HT1080 (cell line): ENCODE measurements around the gene PFAS. TPM values are rescaled to one million over a fixed set of nuclear protein-coding genes. Genes with fewer than 3 reads are reported as not detected.
A peak's percentile ranks its signal among the peaks of the same experiment; 100 is the strongest.

Source experiments
- DNase-seq: peaks from one replicate; pipeline ENCODE4 v3.0.0-alpha.2; 2015; ENCODE audit warnings: low read depth
- total RNA-seq: library from RNA; depleted of rRNA; stranded (reverse); fragments of >200 nt; shearing (Covaris generic); gene quantifications from 2 replicates; pipeline ENCODE4 v1.2.3, GENCODE V29; 2014

PFAS gene
- total RNA-seq, 1 experiment from 2014 or later, result 55.4 TPM

DNA sequence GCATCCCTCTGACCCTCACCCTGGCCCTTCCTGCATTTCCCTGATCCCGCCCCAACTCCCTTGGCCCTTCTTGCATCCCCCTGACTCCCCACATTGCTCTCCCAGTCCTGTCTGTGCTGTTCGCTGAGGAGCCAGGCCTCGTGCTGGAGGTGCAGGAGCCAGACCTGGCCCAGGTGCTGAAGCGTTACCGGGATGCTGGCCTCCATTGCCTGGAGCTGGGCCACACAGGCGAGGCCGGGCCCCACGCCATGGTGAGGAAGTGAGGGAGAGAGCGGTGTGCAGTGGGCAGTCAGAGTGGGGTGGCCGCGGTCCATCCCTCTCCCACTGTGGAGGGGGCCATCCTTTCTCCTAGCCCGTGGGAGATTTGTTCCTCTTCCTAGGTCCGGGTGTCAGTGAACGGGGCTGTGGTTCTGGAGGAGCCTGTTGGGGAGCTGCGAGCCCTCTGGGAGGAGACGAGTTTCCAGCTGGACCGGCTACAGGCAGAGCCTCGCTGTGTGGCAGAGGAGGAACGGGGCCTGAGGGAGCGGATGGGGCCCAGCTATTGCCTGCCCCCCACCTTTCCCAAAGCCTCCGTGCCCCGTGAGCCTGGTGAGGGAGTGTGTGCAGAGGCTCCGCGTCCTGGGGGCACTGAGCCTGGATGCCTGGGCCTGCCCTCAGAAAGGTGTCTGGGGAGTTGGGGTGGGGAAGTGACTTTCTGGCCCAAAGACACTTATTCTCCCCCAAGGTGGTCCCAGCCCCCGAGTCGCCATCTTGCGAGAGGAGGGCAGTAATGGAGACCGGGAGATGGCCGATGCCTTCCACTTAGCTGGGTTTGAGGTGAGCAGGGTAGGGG lies 17.8 kb downstream of the PFAS start:
- DNase-seq, result no peak

DNA sequence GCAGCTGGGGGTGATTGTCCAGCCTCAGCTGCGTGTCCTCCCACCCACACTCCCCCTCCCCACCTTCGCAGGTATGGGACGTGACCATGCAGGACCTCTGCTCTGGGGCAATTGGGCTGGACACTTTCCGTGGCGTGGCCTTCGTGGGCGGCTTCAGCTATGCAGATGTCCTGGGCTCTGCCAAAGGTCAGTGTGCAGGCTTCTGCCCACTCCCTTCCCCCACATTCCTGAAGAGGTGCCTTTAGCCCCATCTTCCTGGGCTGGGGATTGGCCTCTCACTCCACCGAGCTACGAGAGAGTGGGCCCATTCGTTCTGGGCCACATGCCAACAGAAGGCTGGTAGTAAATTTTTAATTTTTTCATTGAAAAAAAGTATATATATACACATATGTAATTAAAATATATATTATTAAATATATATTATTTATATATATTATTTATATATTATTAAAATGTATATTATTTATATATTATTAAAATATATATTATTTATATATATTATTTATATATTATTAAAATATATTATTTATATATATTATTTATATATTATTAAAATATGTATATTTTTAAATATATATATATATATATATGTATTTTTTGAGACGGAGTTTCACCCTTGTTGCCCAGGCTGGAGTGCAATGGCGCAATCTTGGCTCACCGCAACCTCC lies 18.5 kb downstream of the PFAS start:
- no peak for DNase-seq

DNA sequence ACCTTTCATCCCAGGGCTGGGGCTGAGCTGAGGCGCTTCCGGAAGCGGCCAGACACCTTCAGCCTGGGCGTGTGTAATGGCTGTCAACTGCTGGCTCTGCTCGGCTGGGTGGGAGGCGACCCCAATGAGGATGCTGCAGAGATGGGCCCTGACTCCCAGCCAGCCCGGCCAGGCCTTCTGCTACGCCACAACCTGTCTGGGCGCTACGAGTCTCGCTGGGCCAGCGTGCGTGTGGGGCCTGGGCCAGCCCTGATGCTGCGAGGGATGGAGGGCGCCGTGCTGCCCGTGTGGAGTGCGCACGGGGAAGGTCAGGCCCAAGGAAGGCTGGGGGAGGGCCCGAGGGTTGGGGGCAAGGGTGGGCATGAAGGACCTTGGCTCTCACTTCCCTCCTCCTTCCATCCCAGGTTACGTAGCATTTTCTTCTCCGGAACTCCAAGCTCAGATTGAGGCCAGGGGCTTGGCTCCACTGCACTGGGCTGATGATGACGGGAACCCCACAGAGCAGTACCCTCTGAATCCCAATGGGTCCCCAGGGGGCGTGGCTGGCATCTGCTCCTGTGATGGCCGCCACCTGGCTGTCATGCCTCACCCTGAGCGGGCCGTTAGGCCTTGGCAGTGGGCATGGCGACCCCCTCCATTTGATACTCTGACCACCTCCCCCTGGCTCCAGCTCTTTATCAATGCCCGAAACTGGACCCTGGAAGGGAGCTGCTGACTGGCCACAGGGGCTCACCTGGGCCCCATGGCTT lies 19.6 kb downstream of the PFAS start:
- DNase-seq, result no peak

DNA sequence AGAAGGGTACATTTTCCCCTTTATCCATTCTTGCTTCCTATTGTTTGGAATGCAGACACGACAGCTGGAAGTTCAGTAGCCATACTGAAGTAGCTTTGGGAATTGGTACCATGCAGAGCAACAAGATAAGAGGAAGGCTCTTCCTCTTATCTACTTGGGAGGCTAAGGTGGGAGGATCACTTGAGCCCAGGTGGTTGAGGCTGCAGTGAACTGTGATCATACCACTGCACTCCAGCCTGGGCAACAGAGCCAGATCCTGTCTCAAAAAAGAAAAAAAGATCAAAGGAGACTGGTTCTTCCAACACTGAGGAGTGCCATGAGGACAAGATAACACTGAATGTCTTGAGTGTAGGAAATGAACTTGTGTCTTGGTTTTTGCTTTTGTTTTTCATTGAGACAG lies 23.3 kb downstream of the PFAS start:
- no peak for DNase-seq

DNA sequence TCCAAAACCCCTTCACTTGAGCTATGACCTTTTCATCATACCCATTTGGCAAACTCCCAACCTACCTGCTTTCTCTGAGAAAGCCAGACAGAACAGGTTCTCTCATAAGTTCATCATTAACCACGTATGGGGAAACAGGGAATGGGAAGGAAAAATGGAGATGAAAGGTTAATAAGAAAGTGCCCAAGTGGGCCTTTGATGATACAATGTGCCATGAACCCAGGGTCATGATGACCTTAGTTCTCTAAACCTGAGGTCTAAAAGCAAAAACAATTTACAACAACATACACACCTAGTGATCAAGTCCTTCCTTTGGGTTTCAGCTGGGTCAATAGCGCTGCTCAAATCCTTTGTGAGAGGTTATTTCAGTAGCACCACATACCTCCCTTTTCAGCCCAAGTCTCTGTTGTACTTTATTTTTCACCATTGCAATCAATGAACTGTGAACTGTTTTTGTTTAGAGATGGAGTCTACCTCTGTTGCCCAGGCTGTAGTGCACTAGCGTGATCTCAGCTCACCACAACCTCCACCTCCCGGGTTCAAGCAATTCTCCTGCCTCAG lies 24.9 kb downstream of the PFAS start:
- no peak for DNase-seq

DNA sequence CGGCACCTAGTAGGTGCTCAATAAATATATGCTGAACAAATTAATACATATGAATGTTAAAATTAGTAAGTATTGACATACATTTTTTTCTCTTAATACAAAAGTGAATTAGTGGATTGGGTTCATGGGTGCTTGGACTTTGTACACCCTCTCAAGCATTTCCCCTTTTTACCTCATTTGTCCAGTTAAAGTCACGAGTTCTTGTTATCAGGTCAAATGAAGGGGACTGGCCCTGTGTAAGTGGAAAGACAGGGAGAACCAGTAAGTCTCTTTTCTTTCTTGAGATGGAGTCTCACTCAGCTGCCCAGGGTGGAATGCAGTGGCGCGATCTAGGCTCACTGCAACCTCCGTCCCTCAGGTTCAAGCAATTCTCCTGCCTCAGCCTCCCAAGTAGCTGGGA lies 25.7 kb downstream of the PFAS start:
- DNase-seq, result no peak

DNA sequence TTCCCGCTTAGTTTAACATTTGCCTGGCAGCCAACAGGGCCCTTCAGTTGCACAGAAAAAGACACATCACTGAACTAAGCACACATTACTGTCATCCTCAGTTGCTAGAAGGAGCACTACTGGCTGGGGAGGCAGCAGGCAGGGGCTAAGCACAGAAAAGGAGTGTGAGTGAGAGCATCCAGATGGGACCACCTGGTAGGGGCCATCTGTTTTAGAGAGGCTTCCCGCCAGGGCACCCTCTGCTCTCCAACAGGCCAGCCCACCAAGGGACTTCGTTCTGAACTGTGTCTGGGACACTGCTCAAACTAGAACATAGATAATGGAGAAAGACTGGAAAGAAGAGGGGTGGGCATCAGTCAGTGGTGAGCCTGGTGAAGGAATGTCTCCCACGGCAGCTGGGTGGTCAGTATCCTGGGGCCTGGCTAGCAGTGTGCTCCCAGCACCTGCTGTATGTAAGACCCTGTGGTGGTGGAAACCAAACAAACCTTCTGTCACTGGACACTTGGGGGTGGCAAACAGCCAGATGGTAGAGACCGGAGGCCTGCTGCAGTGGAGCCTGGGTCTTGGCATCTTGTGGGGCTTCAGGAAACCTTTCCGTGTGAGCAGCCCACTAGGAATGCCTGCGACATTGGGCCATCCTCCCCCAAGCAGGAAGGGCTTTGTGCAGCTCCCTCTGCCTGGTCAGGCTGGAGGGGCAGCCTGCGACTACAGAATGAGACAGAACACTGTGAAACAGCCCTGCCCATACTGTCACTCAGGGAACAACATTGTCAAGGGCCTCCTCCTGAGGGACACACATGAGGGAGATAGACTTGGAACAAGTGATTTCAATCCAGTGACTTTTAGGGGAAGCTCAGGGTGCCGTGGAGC lies 26.6 kb downstream of the PFAS start:
- no peak for DNase-seq

DNA sequence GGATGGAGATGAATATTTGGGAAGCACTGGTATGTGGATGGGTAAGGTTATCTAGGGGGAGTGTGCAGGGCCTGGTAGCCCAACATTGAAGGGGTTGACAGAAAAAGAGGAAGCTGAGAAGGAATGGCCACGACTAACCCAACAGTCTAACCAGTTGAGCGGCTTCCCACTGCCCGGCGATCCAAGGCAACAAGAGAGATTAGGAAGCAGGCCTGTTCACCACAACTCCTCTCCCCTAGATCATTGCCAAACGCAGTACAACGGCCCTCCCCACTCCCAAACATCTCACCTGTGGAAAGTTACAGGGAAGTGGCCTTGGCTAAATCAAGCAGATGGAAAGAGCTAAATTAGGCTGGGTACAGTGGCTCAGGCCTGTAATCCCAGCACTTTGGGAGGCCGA lies 28.2 kb downstream of the PFAS start:
- no peak for DNase-seq

DNA sequence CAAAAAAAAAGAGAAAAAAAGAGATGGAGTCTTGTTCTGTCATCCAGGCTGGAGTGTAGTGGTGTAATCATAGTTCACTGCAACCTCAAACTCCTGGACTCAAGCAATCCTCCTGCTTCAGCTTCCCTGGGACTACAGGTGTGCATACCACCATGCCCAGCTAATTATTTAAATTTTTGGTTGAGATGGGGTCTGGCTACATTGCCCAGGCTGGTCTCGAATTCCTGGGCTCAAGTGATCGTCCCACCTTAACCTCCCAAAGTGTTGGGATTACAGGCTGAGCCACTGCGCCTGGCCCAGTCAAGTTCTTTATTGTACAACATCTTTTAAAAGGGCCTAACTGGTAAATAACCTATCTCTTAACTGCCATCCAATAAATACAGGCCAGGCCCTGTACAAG lies 33.3 kb downstream of the PFAS start:
- DNase-seq, result no peak

DNA sequence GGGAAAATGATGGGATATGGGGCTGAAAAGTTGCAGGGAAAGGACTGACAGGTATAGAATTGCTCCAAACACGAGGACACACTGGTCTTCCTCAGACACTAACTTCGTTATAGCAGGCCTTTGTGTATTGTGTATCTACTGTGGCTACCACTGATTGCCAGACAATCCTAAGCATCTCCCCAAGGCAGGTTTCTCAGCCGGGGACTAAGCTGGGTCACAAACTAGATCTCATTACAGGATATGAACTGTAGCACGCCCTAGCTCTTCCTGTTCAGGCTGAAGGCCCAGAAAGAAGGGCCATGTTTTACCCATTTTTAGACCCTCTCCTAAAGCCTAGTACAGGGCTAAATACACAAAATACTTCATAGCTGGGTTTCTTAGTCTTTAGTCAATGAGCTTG lies 34.3 kb downstream of the PFAS start:
- DNase-seq, result no peak

DNA sequence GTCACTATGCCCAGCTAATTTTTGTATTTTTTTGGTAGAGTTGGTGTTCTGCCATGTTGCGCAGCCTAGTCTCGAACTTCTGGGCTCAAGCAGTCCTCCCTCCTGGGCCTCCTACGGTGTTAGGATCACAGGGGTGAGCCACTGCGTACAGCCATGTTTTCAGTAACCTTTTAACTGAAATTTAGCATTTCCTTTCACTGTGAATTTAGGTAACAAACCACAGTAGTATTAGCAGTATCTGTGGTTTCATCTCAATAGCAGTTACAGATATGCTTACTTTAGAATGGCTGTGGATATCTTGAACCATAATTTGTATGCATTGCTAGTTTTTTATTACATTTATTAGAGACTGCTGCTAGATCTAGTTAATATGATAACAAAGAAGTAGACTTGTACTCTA lies 35.0 kb downstream of the PFAS start:
- no peak for DNase-seq

DNA sequence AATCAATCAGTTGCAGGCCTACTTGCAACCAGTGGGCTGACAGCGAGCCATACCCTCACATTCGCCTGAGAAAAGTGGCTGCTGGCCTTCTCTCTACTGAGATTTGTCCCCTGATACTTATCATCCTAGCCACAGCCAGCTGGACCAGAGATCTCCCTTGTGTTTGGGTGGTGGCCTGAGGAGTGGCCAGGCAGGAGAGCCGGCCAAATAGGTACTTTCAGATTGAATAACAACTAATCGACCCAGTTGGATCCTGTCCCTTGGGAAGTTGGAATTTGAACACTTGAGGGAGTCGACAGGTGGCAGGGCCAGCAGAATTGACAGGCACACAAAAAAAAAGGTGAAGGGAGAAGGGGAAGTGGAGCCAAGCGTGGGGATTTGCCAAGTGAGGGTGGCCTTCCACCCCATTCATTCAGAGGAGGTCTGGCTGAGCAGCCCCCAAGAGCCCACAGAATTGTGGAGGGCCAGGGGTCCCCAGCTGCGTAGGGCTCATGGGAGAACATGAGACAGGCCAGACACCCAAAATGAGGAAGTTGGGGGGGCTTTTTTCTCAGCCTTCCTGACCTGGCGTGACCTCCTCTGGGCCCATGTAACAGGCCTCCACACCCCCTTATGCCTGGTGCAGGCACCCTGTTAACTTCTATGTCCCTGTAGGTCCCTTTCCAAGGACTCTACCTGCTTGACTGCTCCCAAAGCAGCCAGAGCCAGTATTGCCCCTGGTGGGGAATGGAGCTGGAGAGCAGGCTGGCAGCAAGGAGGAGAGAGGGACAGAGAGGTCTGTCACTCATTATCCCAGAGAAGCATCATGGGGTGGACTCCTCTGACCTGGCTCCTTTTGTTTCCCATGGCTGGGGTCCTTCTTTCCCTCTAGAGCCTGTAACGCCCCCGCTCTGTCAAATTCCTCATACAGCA lies 36.4 kb downstream of the PFAS start:
- DNase-seq, result no peak

DNA sequence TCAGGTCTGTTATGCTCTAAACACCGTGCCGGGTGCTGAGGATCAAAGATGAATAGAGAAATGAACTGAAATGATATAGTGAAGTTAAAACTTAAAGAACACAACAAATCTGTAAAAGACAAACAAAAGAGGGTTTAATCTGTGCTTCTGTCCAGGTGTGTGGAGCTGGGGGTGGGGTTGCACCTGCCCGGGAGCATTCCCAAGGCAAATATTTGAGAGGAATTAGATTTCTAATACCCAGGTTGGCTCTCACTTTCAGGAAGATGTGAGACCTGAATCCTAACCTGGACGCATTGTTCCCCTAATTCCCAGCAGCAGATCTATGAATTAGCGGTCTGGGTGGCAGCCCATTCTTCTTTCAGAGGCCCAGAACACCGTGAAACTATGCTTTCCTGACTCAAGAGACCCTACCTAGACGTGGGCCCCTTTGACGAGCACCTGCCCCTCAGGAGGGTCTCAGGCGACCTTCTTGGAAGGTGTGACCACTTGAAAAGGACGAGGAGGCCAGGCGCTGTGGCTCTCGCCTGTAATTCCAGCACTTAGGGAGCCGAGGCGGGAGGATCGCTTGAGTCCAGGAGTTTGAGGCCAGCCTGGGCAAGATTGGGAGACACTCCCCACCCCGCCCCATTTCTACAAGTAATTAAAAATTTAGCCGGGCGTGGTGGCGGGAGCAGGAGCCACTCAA lies 38.7 kb downstream of the PFAS start:
- no peak for DNase-seq

DNA sequence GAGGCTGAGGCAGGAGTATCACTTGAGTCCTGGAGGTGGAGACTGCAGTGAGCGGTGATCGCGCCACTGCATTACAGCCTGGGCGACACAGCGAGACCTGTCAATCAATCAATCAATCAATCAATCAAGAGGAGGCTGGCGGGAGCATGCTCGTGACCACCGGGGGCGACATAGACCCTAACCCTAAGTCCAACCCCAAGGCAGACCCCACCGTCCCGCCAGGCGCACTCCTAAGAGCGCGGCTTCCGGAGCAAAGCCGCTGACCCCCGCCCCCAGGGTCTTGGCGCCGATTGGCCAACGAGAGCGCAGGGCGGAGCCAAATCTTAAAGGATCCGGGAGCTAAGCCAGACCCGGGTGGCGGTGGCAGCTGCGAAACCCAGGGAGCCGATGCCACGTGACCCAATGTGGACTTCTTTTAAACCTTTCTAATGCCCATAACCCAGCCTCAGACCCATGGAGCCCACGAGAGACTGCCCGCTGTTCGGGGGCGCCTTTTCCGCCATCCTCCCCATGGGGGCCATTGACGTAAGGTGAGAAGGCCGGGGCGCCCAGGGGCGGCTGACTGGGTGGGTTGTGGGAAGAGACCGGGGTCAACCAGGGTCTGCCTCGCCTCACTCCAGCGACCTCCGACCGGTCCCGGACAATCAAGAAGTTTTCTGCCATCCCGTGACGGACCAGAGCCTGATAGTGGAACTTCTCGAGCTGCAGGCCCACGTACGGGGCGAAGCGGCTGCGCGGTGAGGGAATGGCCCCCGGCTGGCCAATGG lies 39.4 kb downstream of the PFAS start, which contains the start of gene RANGRF:
Gene RANGRF (plus strand): TSS at position 335 of the 767 bp plus-strand sequence. CDS start 119 bp downstream, at position 454.
- peak; percentile 75 for DNase-seq

DNA sequence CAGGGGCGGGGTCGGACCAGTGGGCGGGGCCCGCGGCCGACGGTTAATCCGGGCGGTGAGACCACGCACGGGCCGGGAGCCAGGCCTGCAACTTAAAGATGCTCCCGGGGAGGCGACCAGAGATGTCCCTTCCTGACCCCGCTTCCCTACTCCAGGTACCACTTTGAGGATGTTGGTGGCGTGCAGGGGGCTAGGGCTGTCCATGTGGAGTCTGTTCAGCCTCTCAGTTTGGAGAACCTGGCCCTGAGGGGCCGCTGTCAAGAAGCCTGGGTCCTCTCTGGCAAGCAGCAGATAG lies 40.0 kb downstream of the PFAS start:
- no peak for DNase-seq

DNA sequence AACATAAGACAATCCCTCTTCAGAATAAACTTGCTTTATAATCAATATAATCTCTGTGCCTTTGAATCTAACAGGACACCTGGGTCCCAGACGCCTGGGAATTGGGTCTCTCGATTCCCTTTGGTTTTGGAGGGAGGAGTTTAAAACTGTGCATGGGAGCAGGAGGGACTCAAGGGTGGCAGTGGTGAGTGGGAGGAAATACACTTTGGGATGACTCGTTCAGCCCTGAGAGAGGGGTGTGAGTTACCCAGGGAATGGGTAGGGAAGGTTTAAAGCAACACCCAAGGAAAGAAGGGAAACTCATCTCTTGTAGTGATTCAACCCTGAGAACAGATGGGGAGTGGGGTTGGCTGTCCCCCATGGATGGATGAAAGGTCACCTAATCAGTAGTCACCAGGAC lies 41.0 kb downstream of the PFAS start:
- DNase-seq, result no peak

DNA sequence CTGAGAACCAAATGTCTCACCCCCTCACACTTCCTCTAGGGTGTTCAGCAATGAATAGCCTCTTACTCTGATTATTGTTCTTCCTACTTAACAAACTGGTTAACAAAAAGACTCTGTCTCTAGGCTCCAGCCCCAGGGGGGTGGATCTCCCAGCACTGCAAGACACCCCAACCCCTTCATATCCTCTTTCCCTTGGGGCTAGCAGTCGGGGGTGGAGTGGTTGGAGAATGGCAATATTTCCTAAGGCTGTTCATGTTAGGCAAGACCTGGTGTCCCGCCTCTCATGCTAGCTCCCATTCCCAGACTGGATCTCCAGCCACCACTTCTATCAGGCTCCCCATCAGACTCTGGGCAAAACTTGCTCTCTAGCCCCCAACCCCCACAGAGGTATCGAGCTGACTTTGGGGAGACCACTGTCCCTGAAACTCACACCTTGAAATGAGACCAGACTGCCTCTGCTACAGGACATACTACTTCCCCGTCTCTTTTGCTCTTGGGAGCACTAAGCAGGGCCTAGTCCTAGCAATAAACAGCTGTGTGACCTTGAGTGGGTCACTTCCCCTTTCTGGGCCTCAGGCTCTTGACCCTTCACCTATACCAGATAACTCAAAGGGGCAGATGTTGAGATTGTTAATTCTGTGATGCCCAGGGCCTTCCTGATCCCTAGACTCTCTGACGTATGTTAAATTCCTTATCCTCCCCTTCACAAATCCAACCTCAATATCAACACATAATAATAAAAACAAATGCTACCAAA lies 43.7 kb downstream of the PFAS start:
- no peak for DNase-seq

DNA sequence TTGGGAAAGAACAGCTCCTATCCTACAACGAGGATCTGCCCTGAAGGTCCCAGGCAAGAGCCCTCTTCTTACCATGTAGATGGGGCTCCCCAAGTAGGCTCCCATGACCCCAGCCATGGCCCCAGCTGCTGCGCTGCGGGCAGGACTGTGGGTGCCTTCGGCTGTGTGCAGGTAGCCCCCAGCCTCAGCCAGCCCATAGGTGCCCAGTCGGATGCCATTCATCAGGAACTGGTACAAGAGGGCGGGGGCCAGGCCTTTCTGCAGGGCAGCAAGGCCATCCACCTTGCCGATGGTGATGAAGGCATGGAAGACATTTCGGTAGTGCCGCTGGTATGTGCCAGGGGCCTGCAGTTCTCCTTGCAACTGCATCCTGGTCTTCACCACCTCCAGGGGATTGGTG lies 45.3 kb downstream of the PFAS start:
- no peak for DNase-seq
